HG03159 (cell line): ENCODE data around the gene CLDN5.

Experiments used
- ATAC-seq: cut with Tn5 transposase; IDR thresholded peaks from one replicate; pipeline ENCODE4 v1.9.1; 2021; ENCODE audit warnings: mild to moderate bottlenecking, moderate library complexity; ENCODE audit not compliant: unreplicated experiment

CLDN5 gene

DNA sequence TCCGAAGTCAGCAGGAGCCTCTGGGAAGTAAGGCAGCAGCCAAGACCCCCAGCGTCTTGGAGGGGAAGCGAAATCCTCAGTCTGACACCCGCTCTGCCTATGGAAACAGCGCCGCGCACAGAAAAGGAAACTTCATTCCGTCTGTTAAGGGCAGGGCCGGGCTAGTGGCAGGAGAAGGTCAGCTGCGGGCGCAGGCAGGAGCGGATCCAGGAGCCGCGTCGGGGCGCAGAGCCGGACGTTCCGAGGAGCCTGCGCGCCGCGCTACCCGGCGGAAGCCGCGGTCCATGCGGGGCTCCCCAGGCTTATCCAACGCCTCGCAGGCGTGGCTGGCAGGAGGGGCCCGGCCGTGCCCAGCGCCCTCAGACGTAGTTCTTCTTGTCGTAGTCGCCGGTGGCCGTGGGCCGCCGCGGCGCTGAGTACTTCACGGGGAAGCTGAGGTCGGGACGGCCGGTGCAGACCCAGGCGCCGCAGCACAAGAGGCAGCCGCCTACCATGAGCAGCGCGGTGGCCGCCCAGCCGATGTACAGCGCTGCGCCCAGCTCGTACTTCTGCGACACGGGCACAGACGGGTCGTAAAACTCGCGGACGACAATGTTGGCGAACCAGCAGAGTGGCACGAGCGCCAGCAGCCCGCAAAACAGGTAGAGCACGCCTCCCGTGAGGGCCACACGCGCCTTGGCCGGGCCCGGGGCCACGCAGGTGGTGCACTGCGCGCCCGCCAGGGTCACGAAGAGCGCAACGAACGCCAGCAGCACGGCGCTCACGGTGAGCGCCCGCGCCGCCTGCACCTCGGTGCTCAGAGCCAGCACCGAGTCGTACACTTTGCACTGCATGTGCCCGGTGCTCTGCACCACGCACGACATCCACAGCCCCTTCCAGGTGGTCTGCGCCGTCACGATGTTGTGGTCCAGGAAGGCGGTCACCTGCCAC is 705 bp downstream of the CLDN5 start:
- no peak for ATAC-seq

DNA sequence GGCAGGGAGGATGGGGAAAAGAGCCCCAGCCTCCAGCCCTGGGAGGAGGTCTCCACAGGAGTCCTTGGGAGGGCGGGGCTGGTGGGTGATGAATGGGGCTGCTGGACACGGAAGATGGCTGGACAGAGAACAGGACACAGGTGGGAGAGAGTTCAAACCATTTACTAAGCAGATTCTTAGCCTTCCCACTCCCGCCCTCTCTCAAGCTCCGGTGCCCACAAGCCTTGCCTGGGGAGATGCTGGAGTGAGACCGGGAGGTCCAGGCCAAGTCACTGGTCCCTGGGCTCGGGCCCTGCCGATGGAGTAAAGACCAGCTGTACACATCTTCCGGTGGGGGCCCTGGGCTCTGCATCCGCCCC is 1.4 kb downstream of the CLDN5 start:
- no peak for ATAC-seq

DNA sequence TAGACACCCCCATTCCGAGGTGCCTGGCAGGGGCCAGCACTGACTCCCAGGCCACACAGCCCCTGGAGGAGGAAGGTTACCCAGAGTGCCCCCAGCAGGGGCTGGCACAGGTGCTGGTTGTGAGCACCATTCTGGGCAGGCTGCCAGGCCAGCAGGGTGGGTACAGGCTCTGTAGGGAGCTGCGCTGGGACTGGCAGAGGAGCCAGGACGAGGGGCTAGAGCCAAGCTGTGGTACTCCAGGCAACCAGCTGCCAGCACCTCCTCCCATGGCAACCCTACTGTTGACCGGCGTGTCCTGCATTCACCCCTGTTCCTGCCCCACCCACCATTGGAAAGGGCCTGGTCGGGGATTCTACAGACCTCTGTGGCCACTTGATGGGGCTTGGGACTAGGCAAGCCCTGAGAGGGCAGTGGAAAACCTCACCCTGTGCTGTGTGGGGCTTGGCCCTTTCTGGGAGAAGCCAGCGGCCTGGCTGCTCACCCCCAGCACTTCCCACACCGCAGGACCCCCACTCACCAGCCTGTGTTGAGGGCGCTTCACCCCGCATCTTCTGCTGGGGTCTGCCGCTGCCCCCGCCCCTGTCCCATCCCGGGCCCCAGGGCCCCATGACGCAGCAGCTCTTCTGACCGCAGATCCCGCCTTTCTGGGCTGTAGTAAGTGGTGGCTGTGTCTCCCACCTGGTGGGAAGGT is 1.9 kb downstream of the CLDN5 start:
- no peak for ATAC-seq

DNA sequence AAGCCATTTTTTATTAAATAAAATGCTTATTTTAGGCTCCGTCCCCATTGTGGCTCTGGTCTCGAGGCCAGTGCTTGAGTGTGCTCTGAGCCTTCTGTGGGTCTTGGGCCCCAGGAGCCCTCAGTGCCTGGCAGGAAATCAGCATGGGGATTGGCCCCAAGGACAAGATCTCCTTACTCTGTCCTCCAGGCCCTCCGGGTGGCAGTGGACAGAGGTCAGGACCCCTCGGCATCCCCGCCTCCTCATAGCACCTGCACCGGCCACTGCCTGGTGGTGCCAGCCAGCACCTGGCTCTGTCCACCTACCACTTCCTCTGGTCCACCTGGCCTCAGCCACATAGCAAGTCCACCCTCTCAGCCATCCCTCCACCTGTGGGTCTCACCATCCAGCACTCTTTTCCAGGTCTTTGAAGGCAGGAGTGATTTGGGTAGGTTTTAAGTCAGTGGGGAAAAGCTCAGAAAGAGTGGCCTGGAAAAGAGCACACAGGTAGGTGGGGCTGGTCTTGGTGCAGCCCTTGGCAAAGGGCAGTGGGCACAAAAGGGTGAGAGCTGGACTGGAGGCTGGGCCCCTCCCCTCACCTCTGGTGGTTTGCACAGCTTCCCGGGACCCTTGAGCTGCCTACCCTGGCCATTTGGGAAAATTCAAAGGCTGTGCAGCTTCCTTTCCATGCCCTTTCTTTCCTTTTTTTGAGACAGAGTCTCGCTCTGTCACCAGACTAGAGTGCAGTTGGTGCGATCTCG is 3.5 kb downstream of the CLDN5 start:
- no peak for ATAC-seq

DNA sequence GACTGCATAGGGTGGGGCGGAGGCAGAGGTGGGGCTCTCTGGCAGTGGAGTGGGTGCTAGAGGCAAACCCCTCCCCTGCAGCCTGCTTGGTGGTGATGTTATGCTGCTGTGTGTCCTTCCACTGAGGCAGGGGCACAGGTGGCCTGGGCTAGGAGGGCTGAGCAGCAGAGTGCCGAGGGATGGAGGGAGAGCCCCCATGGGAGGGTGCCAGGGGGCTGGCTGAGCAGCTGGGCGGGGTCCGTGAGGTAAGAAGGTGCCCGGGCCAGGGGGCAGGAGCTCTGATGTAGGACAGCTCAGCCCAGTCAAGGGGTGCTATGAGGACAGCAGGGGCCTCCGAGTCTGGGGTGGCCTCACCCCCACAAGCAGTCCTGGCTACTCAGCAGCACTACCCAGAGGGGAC is 4.2 kb downstream of the CLDN5 start:
- no peak for ATAC-seq

DNA sequence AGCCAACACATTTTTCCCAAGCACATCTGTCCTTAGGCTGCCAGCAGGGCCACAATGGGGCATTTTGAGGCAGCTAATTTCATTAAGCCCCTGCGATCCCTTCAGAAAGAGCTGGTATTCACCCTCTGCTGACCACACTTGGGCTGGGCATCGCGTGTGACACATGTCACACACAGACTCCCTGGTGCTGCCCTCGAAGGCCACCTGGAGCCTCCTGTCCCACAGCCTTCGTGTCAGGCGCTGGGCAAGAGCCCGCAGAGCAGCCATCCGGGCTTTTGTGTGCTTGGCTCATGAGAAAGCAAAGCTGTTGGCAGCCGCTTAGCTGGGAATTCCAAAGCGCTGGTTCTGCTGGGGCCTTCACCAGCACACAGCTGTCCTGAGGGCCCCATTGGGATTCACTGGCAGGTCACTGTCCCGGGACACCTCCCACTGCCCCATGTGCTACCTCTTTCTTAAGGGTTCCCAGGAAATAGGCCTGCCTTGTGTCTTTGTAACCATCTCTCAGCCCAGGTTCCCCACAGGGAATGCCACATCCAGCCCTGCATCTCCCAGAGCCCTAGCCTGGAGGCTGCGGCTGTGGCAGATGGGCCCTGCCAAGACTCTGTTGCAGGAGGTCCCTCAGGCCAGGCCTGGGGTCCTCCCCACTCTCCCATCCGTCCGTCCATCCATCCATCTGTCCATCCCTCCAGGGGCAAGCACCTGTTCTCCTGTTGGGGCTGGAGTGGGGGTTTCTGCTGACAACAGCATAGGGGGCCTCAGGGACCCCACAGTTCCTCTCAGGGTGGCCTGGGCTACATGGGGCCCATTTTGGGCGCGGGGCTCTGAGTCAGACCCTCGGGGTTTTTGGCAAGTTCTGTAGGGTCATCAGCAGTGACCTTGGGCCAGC is 4.9 kb downstream of the CLDN5 start:
- ATAC-seq: no peak

DNA sequence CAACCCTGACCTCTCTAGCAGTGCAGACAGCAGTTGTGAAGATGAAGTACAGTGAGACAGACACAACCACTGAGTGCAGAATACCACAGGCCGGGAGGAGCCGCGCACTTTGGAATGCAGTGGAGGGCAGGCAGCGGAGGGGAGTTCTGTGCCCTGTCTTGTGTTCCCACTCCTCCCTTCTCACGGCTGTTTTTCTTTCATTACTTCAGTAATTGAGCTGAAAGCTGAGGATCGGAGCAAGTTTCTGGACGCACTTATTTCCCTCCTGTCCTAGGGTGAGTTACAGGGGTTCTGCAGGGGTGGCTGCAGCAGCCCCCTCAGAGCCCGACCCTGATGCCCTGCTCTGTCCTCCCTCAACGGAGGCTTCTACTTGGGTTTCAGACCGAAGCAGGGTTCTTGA is 5.6 kb downstream of the CLDN5 start:
- no peak for ATAC-seq

DNA sequence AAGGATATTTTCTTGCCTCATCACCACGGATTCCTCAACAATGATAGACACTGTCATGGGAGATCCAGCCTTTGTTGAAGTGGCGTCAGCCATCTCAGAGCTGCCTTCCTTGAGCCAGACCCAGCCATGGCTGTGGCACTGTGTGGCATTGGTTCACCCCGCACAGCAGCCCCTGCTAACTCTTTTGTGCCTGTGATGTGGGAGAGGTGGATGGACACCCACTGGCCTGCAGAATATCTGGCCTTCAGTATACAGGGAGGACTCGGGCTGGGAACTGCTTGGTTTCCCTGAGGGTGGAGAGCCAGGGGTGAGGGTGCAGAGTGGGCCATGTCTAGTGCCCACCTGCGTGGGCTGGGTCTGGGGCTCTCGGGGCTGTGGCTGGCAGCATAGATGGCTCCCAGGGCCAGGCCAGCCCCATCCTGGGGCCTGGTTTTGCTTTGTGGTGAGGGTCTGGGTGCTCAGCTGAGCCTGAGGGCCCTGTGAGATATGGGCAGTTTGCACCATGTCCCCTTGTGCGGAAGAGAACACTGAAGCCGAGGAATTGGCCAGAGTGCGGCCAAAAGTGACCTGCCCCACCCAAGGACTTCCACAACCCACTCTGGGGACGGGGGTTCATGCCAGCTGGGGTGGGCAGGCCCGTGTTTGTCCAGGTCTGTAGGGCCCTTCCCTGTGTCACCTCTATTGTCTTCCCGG is 6.1 kb downstream of the CLDN5 start:
- no peak for ATAC-seq

DNA sequence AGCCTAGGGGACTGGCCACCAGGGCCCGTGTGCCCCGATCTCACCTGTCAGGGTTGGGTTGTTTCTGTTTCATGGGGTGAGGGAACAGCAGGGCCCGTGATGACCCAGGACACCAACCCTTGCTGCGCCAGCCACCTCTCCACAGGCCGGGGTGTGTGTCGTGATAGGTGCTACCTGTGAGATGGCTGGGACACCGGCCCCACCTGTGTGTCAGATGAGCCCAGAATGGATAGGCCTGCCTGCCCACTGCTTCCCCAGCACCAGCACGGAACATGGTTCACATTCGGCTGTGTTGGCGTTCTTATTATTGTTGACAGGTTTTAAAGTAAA is 7.1 kb downstream of the CLDN5 start:
- no peak for ATAC-seq

DNA sequence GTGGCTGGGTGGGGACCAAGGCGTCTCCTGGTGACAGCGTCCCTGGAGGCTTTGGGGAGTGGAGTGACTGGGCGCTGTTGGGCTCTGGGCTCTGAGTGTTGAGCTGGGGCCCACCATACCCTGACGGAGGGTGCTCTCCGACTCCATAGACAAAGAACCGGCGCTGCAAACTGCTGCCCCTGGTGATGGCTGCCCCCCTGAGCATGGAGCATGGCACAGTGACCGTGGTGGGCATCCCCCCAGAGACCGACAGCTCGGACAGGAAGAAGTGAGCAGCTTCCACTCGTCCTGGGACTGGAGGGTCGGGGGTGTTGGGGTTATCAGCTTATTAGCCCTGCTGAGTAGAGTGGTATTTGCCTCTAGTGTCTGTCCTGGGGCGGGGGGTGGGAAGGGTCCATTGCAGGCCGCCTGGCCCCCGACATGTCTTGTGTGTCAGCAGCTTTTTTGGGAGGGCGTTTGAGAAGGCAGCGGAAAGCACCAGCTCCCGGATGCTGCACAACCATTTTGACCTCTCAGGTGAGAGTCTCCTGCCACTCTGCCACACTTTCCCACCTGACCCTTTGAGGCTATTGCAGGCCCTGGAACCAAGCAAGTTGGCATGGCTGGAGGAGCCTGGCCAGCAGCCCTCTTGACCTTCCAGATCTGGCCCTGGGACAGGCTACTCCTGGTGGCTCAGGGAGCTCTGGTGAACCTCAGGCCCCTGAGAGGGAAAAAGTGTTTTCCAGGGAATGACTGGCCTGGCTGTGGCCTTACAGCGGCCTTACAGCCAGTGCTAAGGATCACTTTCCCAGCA is 7.6 kb downstream of the CLDN5 start:
- ATAC-seq: no peak

DNA sequence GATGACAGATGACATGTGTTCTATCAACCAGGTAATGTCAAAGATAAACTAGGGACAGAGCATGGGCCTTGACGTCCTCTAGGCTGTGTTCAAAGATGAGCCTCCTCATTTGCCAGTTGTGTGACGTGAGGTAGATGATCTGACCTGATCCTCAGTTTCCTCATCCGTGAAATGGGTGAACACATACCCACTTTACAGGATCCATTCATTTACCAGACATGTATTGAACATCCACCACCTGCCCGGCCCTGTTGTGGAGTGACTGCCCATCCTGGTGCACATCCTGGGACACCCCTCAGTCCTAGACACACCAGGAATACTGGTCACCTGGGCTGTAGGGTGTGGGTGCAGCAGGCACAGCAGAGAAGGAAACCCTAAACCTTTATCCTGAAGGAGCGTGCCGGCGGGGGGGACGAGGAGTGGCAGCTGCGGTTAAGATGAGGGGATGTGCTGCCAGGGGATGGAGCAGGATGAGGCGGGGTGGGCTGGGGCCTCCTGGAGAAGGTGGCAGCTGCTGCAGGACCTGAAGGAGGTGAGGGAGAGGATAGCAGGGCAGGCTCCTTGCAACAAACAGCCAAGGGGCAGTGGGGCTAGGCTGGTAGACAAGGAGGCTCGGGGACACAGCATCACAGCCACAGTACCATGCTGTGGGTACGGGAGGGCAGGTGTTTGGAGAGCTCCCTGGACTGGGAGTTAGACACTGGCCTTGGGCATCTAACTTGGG is 8.4 kb downstream of the CLDN5 start:
- no peak for ATAC-seq

DNA sequence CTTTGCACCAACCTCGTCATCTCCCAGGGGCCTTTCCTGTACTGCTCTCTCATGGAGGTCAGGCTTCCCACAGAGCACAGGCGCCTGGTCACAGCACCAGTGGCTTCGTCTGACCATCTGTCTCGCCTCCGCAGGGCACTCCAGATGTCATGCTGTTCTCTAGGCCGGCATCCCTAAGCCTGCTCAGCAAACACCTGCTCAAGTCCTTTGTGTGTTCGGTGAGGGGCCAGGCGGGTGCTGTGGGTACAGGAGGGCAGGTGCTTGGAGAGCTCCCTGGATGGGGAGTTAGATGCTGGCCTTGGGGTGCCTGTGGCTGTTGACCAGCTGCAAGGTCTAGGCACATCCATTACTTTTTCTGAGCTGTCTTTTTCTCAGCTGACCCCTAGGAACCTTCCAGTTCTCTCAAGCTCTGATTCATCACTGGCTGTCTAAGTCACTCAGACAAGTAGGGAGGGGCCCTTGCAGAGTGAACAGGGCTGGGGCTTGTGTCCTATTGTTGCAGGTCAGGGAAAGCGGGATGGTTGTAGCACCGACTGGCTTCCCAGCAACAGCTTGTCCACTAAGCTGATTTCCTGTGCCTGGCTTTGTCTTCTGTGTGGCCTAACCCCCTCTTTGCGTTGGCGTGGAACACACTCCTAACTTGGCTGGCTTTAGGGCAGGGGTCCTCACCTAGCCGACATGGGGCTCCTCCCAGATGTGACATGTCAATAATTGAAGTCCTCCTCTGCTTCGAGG is 9.2 kb downstream of the CLDN5 start:
- ATAC-seq: no peak

DNA sequence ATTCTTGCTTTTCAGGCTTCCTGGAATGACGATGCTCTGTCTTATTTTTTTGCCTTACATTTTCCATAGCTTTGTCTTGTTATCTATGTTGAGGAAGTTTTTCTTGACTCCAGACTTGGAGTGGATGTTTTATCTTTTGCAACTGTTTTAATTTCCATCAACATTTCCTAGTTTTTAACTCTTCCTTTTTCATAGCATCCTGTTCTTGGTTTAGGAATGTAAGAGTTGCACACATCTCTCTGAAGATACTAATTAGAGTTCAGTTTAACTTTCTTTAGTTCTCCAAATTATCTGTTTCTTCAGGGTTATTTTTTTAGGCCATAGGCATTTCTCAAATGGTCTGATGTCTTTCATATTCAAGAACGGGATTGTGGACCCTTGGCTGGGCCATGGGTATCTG is 10.4 kb downstream of the CLDN5 start:
- ATAC-seq: no peak

DNA sequence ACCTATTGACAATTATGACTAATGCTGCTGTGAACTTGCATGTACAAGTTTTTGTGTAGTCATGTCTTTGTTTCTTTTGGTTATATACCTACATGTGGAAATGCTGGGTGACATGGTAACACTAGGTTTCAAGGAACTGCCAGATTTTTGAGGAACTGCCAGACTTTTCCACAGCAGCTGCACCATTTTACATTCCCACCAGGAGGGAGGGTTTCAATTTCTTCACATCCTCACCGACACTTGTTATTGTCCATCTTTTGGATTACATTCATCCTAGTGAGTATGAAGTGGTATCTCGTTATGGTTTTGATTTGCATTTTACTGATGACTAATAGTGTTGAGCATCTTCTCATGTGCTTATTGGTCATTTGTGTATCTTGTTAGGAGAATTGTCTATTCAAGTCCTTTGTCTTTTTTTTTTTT is 13.3 kb downstream of the CLDN5 start:
- no peak for ATAC-seq

DNA sequence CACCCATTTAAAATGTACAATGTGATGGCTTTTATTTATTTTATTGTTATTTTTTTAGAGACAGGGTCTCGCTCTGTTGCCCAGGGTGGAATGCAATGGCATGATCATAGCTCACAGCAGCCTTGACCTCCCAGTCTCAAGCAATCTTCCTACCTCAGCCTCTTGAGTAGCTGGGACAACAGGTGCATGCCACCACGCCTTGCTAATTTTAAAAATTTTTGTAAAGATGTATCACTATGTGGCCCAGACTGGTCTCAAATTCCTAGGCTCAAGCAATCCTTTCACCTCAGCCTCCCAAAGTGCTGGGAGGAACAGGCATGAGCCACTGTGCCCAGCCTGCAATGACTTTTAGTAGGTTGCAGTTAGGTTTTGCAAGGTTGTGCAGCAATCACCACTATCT is 14.3 kb downstream of the CLDN5 start:
- ATAC-seq: no peak

DNA sequence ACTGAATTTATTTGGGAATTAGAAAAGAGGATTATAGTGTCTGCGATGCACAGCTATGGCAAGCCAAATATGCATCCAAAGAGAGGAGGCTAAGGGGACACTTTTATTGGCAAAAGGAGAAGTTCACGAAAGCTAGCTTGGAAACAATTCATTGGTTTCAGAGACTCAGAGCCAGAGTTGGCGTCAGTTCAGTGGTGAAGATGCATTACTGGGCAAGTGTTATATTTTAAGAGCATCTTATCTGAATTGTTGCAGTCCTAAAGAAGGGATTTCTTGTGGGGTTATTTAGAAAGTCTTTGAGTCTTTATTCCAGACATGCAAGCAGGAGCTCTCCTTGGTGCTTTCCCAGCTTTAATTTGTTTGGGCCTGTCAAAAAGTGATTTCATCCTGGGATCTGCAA is 15.0 kb downstream of the CLDN5 start:
- ATAC-seq: no peak

DNA sequence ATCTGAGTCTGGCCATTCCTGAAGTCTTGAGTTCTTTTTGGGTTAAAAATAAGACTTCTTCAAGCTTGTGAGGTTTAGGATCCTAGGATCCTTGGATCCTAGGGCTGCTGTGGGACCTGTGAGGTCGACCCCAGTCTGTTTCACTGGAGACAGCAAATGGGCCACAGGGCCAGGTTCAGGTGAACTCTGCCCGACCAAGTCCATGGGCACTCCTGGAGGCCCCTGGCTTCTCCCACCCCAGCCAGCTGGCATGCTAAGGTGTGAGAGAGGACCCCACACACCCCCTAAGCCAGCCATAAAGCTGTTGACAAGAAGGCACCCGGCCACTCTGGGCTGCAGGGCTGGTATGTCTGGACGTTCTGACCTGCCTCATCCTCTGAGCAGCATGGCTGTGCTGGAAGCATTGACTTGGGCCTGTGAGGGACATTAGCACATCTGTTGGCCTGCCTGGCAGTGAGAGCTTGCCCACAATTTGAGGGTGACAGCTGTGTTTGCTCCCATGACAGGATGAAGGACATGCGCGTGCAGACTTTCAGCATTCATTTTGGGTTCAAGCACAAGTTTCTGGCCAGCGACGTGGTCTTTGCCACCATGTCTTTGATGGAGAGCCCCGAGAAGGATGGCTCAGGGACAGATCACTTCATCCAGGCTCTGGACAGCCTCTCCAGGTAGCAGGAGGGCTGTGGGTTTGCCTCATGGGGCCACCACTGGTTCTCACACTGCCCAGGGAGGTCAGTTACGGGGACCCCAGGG is 16.0 kb downstream of the CLDN5 start:
- no peak for ATAC-seq

DNA sequence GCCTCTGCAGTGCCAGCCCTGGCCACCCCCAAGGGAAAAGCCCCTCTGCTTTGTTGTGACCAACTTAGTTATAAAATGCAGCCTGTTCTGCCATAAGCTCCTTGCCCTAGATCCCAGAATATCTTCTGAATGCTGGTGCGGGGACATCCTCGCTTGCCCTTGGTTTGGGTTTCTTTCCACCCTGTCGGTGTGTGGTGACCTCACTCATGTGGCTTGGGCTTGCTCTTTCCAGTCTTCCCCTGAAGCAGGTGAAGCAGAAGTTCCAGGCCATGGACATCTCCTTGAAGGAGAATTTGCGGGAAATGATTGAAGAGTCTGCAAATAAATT is 16.7 kb downstream of the CLDN5 start:
- no peak for ATAC-seq
